ENCODE results near the gene CISD2.
"Not testable (repeated sequence)": the region's sequence is repeated elsewhere in the genome, so short reads cannot be mapped to it uniquely, and the experiment has no call there.

The CISD2 gene, protein sequence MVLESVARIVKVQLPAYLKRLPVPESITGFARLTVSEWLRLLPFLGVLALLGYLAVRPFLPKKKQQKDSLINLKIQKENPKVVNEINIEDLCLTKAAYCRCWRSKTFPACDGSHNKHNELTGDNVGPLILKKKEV

DNA sequence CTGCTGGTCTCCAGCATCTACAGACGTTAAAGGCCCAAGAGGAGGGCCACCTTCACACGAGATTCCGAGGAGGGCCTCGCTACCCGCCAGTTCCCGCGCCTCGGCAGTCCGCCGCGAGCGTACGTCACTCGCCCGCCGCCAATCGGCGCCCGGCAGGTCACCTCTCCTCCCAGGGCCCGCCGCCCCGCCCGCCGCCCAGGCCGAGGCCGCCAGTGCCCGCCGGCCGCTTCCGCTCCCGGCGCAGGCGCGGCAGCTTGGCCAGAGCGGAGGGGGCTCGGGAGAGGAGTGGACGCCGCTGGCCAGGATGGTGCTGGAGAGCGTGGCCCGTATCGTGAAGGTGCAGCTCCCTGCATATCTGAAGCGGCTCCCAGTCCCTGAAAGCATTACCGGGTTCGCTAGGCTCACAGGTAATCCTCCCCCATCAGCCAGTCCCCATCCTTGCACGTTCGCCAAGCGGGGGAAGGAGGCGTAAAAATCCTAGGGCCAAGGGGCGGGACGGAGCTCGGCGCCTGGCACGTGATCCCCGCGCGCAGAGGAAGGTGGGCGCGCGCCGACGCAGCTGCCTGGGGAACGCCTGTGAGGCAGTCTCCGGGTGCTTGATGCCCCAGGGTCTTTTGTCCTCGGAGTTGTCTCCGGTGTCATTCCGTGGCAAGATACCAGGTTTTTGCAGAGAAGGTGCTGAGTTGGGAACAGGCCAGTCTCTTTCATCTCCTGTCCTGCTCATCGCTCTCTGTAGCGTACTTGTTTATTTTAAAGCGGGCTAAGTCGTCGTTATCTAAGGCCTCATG, at the start of gene CISD2:
Gene CISD2, plus strand, starts transcription at position 212 of the 788 bp plus-strand sequence. Its CDS starts 93 bp downstream, at position 305.
- Histone ChIP-seq H3K27ac (peak within 1 kb of the TSS; percentile 93), H3K27me3 (no peaks in the 10 kb centered on the region), H3K4me1 (ENCODE audit: control insufficient read depth in 1 of 2, insufficient read depth in 1 of 2, low read depth in 1 of 2, low read length in 1 of 2) (peaks cover 31 to 32% of the 10 kb centered on the region in 2 experiments), H3K4me3 (ENCODE audit: low read depth in 1 of 2, low read length in 1 of 2) (peak within 1 kb of the TSS; percentile 86 to 88), H3K36me3 (no peaks in the 10 kb centered on the region), H3K9me3 (no peaks in the 10 kb centered on the region)
- TF ChIP-seq, protein P1, sequence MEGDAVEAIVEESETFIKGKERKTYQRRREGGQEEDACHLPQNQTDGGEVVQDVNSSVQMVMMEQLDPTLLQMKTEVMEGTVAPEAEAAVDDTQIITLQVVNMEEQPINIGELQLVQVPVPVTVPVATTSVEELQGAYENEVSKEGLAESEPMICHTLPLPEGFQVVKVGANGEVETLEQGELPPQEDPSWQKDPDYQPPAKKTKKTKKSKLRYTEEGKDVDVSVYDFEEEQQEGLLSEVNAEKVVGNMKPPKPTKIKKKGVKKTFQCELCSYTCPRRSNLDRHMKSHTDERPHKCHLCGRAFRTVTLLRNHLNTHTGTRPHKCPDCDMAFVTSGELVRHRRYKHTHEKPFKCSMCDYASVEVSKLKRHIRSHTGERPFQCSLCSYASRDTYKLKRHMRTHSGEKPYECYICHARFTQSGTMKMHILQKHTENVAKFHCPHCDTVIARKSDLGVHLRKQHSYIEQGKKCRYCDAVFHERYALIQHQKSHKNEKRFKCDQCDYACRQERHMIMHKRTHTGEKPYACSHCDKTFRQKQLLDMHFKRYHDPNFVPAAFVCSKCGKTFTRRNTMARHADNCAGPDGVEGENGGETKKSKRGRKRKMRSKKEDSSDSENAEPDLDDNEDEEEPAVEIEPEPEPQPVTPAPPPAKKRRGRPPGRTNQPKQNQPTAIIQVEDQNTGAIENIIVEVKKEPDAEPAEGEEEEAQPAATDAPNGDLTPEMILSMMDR (IDR thresholded peaks at IDR 0.05): peak; percentile 36

DNA sequence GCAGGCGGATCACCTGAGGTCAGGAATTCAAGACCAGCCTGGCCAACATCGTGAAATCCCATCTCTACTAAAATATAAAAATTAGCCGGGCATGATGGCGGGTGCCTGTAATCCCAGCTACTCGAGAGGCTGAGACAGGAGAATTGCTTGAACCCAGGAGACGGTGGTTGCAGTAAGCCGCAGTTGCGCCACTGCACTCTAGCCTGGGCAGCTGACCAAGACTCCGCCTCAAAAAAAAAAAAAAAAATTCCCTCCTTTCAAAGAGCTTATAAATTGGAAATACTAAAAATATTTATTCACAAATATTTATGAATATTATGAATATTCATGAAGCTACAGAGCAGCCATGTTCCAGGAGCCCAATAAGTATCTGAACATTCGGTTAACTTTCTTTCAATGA, 49.7 kb upstream of the CISD2 start:
- H3K36me3 ChIP-seq, H3K9me3 ChIP-seq, H3K27me3 ChIP-seq: not testable (repeated sequence)
- Histone ChIP-seq H3K4me1 (ENCODE audit: control insufficient read depth in 1 of 2, insufficient read depth in 1 of 2, low read depth in 1 of 2, low read length in 1 of 2) (peaks cover 85 to 96% of the 10 kb centered on the region in 2 experiments), H3K4me3 (ENCODE audit: low read depth in 1 of 2, low read length in 1 of 2) (peak overlapping the region in 1 of 2 experiments; percentile 35), H3K27ac (peak overlapping the region; percentile 66)

DNA sequence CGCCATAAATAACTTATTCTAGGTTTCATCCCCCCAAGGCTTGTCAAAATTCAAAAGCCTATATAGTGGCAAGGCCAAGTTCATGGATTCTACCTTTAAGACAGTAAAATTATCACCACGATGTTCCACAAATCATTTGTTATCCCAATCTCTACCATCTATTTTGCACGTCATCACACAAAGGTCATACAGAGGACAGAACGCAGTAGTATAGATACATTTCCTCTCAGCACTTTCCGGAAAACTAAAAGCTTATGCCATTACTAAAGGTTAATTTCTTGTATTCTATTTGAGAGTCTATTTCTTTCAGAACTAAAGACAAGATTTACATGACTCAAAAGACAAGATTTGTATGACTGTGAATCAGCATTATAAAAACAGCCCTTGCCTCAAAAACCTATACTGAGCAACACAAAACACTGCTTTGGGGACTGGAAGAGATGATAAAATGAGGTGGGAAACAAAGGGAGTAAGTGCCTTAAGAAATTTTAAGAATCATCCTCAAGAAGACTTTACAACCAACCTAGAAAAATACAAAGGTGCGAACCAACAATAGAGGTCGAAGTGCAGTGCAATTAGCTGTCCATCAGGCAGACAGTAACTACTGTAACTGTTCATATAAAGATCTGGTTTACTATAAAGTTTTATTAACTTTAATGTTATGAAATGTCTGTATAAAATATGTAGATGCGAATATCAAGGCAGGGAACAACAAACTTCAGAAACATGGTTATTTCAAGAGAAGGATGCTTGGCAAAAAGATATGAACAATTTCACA, 49.0 kb upstream of the CISD2 start:
- Histone ChIP-seq H3K27ac (peak overlapping the region; percentile 54), H3K4me1 (ENCODE audit: control insufficient read depth in 1 of 2, insufficient read depth in 1 of 2, low read depth in 1 of 2, low read length in 1 of 2) (peaks cover 87 to 97% of the 10 kb centered on the region in 2 experiments), H3K27me3 (no peaks in the 10 kb centered on the region), H3K9me3 (no peaks in the 10 kb centered on the region), H3K36me3 (no peaks in the 10 kb centered on the region), H3K4me3 (ENCODE audit: low read depth in 1 of 2, low read length in 1 of 2) (peak overlapping the region in 1 of 2 experiments; percentile 35)
- TF ChIP-seq, protein P1 (IDR thresholded peaks at IDR 0.05): no peak

DNA sequence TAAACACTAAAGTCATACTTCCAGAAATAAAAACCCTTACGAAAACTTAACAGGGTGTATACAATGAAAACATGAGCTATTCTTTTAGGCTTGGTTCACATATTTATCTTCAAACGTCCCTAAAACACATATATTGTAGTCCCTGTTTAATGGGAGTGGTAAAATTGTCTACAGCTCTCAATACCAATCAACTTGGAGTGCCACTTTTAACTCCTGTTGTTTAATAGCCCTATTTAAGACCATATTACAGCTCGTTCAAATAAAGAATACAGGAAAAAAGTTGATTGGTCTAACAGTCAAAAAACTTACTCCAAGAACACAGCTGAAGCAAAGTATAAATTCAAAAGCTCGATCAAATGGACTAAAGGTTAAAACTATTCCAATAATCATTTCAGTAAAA, 45.3 kb upstream of the CISD2 start:
- H3K4me3 ChIP-seq (ENCODE audit: low read depth in 1 of 2, low read length in 1 of 2): peak overlapping the region in 1 of 2 experiments; percentile 98
- no peaks in the 10 kb centered on the region for H3K9me3 ChIP-seq
- H3K27me3 ChIP-seq: no peaks in the 10 kb centered on the region
- no peaks in the 10 kb centered on the region for H3K36me3 ChIP-seq
- peaks cover 66 to 72% of the 10 kb centered on the region in 2 experiments for H3K4me1 ChIP-seq (ENCODE audit: control insufficient read depth in 1 of 2, insufficient read depth in 1 of 2, low read depth in 1 of 2, low read length in 1 of 2)
- TF ChIP-seq, protein P1 (IDR thresholded peaks at IDR 0.05): no peak
- H3K27ac ChIP-seq: peak overlapping the region; percentile 100

DNA sequence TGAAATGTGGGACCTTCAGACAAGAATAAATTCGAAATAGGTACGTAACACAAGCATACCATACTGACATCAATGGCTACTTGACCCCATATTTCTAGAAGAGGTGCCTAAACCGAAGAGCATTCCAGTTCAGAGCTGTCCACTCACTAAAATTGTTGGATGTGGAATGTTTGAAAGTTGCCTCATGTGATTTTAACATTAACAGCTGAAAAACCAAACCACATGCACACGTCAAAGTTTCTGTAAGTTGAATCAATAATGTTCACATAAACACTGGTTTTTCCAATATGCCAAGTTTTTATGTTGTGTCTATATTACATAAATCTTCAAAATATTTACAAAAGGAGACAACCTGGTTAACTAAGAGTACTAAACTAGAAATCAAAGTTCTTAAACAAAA, 44.9 kb upstream of the CISD2 start:
- Histone ChIP-seq H3K27ac (peak overlapping the region; percentile 100), H3K4me3 (ENCODE audit: low read depth in 1 of 2, low read length in 1 of 2) (peak overlapping the region; percentile 95 to 98), H3K4me1 (ENCODE audit: control insufficient read depth in 1 of 2, insufficient read depth in 1 of 2, low read depth in 1 of 2, low read length in 1 of 2) (peaks cover 66 to 72% of the 10 kb centered on the region in 2 experiments), H3K36me3 (no peaks in the 10 kb centered on the region), H3K27me3 (no peaks in the 10 kb centered on the region), H3K9me3 (no peaks in the 10 kb centered on the region)
- TF ChIP-seq, protein P1 (IDR thresholded peaks at IDR 0.05): no peak

Data from neutrophil (primary cell).